NK-92 (cell line): ENCODE results near the gene HNRNPH3.

Experiments
- DNase-seq: peaks from one replicate; lab custom pipeline; 2025; ENCODE audit not compliant: unreplicated experiment; lab: John Stamatoyannopoulos, UW

HNRNPH3 gene

GRCh38 chr10:68371604-68372003, 39.7 kb downstream of the HNRNPH3 start:
- no peak for DNase-seq

DNA sequence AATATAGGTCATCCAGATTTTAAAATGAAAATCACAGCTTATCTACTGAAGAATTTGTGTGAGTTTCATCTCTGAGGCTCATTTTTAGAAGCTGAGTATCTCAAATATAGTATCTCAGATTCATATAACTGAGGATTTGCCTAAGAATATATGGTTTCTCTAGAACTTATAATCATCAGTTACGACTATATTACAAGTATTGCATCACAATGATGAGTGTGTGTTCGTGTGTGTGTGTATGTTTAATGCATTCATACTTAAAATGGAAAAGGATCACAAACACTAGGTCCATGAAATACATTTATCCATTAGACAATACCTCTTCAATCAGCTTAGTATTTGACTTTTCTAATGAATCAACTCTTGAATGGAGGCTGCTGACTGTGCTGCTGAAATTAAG, 53.9 kb downstream of the HNRNPH3 start:
- no peak for DNase-seq
